GM19324 (cell line): ENCODE measurements around the gene SYT1.
A peak's percentile ranks its signal among the peaks of the same experiment; 100 is the strongest.

Source experiments
- ATAC-seq: cut with Tn5 transposase; IDR thresholded peaks from one replicate; pipeline ENCODE4 v1.9.1; 2021; ENCODE audit warnings: mild to moderate bottlenecking, moderate library complexity; ENCODE audit not compliant: unreplicated experiment, low FRiP score

The SYT1 gene

GRCh38 chr12:79125358-79125757, 260.8 kb downstream of the SYT1 start:
- ATAC-seq, result no peak

- ATAC-seq, result peak; percentile 84
Measured at GRCh38 chr12:79127271-79127751, 262.7 kb downstream of the SYT1 start.

- ATAC-seq, result no peak
Measured at GRCh38 chr12:79128956-79129355, 264.4 kb downstream of the SYT1 start.

DNA sequence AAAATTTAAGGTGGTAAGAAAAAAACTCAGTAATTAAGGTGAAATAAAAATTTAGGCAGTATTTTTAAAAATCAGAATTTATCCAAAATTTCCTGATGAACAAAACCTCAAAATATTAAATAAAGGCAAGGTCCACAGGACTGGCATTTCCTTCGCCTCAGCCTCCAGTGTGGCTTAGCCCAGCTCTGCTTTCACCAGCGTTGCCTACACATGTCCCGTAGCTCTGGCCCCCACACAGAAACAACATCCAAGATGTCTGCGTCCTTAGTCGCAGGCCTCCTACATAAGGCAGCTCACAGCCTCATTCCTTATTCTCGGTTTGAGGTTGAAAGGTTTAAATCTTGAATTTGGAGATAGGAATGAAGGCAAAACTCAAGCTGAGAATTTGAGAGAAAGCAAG, 274.3 kb downstream of the SYT1 start:
- ATAC-seq, result no peak

DNA sequence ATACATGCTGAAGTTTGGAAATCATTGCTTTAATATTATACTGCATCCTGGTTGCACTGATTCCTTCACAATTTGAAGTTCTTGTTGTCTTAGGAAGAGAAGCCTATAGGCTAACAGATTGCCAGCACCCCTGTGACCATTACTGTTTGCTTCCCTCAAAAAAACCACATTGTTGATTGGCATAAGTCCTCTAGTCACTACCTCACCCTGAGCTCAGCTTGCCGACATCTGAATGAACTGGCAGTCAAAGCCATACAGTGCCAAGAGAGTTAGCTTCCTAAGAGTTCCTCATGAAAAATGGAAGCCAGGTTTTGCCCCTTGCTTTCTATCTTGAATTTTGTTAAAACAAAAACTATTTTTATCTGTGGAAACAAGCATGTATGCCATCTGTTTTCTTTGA, 276.1 kb downstream of the SYT1 start:
- ATAC-seq, result no peak

- no peak for ATAC-seq
Measured at GRCh38 chr12:79141776-79142175, 277.2 kb downstream of the SYT1 start.

DNA sequence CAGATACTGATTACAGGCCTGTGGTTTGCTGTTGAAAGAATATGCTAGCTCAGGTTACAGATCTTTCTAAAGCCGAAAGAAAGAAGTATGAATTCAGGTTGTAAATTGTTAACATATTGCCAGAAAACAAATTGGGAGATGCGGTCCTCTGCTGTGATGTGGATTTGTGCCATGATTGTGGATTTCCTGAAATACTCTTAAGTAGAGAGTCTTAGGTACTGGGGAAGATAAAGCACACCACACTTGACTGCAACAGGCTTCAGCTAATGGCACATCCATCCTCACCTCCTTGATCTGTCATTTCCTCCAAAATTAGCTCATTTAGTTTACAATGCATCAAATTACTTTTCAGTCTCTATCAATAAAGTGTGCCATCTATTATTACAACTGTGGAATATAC, 279.2 kb downstream of the SYT1 start:
- no peak for ATAC-seq

DNA sequence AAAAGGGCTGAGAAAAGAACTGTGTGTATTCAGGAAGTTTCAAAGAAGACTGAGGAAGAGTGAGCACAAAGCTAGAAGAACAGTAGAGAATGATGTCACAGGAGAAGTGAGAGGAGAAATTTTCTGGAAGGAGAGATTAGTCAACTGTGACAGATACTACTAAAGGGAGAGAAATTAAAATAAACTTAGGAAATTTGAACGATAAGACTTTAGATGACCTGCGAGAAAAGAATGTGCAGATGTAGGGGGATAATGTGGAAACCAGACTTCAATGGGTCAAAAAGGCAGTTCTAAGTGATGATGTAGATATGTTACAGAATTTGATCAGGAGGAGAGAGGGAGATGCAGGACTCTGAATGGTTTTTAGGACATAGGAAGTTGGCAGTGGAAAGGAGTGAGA, 287.4 kb downstream of the SYT1 start:
- ATAC-seq, result no peak

GRCh38 chr12:79155683-79156082, 291.1 kb downstream of the SYT1 start:
- ATAC-seq, result no peak

DNA sequence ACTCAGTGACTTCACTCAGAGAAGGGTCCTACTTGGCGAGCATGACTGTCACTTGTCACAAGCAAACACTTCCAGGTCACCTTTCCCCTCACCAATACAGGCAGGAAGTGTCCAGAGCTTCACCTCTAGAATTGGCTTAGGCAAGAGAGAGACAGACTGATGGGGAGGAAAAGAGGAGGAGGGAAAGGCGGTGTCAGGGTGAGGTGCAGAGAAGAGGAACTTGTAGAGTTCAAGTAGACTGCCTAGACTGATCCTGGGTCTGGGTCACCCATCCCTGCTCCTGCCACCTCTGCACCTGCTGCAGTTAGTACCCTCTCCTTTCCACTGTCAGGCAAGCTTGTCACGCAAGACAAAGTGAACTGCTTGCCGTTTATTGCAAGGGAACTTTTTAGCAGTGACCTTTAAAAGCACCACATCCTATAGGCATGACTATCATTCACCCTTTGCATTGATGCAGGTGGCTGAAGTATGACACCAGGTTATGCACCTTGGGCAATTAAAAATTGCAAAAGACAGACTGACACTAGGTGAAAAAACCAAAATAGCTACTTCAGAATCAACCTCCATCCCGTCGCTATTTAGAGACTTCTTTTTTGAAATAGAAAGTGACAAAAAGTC, 292.4 kb downstream of the SYT1 start:
- ATAC-seq, result peak; percentile 68

GRCh38 chr12:79161249-79161934, 296.8 kb downstream of the SYT1 start:
- ATAC-seq, result no peak

DNA sequence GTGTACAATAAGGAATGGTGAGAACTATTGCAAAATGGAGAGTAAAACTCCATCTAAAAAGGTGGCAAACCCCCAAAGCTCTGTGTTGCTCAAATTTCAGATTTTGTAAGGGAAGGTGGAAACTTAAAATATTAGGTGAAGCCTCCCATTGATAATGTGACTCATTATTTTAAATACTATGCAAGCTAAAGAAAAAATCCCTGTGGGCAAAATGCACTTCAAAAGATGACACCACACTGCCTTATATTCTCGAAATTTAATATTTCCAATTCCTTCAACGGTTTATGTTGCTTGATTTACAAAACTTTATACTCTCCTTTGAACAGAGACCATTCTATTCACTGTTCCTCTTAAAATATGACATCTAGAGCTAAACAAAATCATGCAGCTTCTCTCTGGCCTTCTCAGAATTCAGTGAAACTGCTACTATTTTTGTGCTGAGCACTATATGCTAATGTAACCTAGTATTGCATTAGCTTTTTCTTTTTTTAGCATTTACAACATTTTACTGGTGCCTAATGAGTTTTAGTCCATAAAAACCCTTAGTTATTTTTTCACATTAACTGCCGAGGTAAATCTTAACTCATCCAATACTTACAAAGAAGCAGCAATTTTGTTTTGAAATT, 297.7 kb downstream of the SYT1 start:
- ATAC-seq, result no peak

GRCh38 chr12:79162948-79163347, 298.4 kb downstream of the SYT1 start:
- no peak for ATAC-seq

GRCh38 chr12:79164890-79165289, 300.3 kb downstream of the SYT1 start:
- ATAC-seq, result no peak

DNA sequence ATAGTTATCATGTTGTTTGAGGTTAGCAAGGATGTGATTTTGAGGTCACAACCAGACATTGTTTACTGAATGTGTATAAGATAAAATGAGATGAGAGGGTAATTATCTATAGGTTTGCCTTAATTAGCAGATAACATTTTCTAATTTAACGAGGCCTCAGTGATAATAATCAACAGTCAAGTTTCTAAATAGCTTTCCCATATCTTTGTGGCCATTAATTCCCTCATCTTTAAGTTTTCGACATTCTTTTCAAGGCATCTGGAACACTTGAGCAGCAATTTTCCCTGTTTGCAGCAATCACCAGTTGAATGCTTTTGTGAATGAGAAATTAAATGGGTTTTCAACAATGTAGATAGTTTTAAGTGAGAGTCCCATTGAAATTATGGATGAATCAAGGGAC, 304.1 kb downstream of the SYT1 start:
- no peak for ATAC-seq

GRCh38 chr12:79174626-79175025, 310.1 kb downstream of the SYT1 start:
- ATAC-seq, result peak; percentile 80

GRCh38 chr12:79183003-79183402, 318.4 kb downstream of the SYT1 start:
- no peak for ATAC-seq

DNA sequence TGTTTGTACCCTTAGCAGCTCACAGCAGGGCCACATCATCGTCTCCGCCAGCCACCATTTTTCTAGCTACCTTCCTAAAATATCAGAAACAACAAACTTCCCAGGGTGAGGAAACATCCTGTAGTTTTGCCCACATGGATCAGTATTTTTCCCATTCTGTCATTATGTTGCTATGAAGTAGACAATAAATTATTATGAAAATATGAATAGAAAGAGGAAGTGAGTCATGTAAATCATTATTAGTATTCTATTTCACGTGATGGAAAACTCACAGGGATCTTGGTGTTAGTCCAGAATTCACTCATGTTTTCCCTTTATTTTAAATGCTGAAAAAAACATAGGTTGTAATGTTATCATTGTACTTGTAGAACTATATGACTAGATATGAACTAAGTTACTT, 319.4 kb downstream of the SYT1 start:
- ATAC-seq, result no peak

DNA sequence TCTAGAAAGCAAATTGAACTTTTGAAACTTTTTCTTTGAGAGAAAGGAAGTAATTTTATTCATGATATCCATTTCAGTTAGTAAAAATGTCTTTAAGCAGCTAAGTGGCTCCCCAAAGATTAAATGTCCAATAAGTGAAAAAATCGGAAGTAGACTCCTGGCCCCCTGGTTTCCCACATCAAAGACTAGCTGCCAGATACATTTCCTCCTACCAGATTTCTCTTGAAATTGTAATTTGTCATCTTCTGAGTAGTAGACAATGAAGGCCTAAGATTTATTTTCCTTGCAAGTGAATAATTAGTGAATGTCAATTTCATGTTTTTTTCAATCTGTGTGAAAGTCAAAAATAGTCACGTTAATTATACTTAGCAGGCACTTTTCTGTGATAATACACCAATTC, 321.9 kb downstream of the SYT1 start:
- ATAC-seq, result no peak

- ATAC-seq, result no peak
Measured at GRCh38 chr12:79187032-79187431, 322.5 kb downstream of the SYT1 start.

- no peak for ATAC-seq
Measured at GRCh38 chr12:79191391-79191790, 326.8 kb downstream of the SYT1 start.

GRCh38 chr12:79194595-79194994, 330.0 kb downstream of the SYT1 start:
- no peak for ATAC-seq
